Ectodermal cell (in vitro differentiated cells): Measurements from ENCODE around the gene METTL25.

Source experiments
- H3K27ac ChIP-seq: 2 replicates; pipeline ENCODE4 v1.7.0; 2013; ENCODE audit warnings: mild to moderate bottlenecking, low read depth, low read length; ENCODE audit not compliant: insufficient read depth, poor library complexity, severe bottlenecking
- H3K27me3 ChIP-seq: 2 replicates; pipeline ENCODE4 v1.7.0; 2013; ENCODE audit warnings: mild to moderate bottlenecking, low read length; ENCODE audit not compliant: insufficient read depth, control insufficient read depth, poor library complexity, severe bottlenecking
- H3K36me3 ChIP-seq: one replicate; pipeline ENCODE4 v1.7.0; 2013; ENCODE audit warnings: low read length; ENCODE audit not compliant: control insufficient read depth, insufficient read depth
- H3K4me1 ChIP-seq: one replicate; pipeline ENCODE4 v1.7.0; 2013; ENCODE audit warnings: low read length; ENCODE audit not compliant: control insufficient read depth, insufficient read depth
- H3K4me3 ChIP-seq: 2 replicates; pipeline ENCODE4 v1.7.0; 2013; ENCODE audit warnings: low read depth, low read length, control low read depth; ENCODE audit not compliant: insufficient read depth
- H3K9me3 ChIP-seq: 2 replicates; pipeline ENCODE4 v1.7.0; 2013; ENCODE audit warnings: mild to moderate bottlenecking, low read length, moderate library complexity; ENCODE audit not compliant: control insufficient read depth
- WGBS, 2 experiments: methylation state at CpG; one replicate each; pipeline ENCODE4 v1.1.7; 2013; ENCODE audit warnings: missing lambda C conversion rate in 2 of 2; 5-methylcytosine and 5-hydroxymethylcytosine counted together

The METTL25 gene

DNA sequence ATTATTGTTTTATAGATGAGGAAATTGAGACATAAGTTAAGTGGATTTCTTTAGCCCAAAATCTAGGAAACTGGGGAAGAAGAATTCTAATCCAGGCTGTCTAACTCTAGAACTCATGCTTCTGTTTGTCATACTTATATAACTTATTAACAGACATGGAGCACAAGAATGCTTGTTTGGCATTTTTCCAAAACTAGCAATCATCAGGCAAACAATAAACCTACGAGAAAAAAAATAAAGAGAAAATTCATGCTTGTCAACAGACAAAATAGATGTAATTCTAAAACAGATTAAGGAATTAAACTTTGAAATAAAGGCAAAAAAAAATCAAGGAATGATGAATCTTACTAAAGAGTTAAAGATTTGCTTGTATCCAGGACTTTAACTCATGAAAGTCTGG, 103.1 kb downstream of the METTL25 start:
- no peaks in the 10 kb centered on the region for H3K27me3 ChIP-seq
- H3K4me3 ChIP-seq, result no peak overlapping the region
- H3K27ac ChIP-seq, result no peak overlapping the region
- no peaks in the 10 kb centered on the region for H3K4me1 ChIP-seq
- WGBS, 2 experiments, result 100% methylated on average over 1 of the region's 1 CpG; no CpG with 5 or more reads in 1 of the 2 experiments
- H3K9me3 ChIP-seq, result no peaks in the 10 kb centered on the region
- H3K36me3 ChIP-seq, result no peaks in the 10 kb centered on the region

DNA sequence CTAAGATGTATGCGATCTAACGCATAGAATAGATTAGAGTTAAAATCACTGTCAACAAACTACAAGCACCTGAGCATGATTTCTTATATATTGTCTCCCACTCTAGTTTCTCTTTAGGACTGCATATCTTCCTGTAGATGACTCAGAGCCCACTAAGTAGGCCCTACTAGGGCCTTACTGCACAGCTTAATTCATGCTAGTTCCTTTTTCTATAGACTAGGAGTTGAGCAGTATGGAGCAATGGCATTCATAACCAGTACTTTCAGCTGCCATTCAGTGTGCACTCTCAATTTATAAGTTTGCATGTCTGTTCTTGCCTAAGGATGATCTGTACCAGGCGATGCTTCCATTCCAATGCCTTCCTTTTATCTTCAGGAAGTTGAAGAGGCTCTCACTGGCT, 103.5 kb downstream of the METTL25 start:
- Histone ChIP-seq H3K36me3 (no peaks in the 10 kb centered on the region), H3K4me1 (no peaks in the 10 kb centered on the region)

DNA sequence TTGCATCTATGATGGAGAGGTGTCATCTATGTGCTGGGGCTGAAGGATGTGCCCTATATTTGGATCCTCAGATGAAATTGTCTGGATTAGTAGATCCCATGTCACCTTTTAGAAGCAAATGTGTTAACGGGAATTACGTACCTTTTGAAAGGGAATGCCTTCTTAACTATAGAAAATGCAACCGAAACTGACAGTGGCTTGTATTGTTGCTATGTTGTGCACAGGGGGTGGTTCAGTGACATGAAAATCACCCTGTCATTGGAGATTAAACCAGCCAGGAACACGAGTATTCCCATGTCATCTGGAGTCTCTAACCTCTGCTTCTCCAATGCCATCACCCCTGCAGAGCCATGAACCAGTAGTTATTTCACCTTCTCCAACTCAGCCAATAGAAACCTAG, 110.2 kb downstream of the METTL25 start:
- H3K4me1 ChIP-seq, result no peaks in the 10 kb centered on the region
- H3K9me3 ChIP-seq, result no peaks in the 10 kb centered on the region
- no peaks in the 10 kb centered on the region for H3K27me3 ChIP-seq
- H3K4me3 ChIP-seq, result no peak overlapping the region
- WGBS, 2 experiments, result 88 to 94% methylated on average over 4 of the region's 4 CpGs
- no peaks in the 10 kb centered on the region for H3K36me3 ChIP-seq
- H3K27ac ChIP-seq, result no peak overlapping the region

More for the DNA sequence above, 103.5 kb downstream of the METTL25 start:
- H3K9me3 ChIP-seq, result no peaks in the 10 kb centered on the region
- H3K27ac ChIP-seq, result no peak overlapping the region
- no peak overlapping the region for H3K4me3 ChIP-seq
- 55 to 62% methylated on average over 3 of the region's 3 CpGs for WGBS, 2 experiments
- no peaks in the 10 kb centered on the region for H3K27me3 ChIP-seq

DNA sequence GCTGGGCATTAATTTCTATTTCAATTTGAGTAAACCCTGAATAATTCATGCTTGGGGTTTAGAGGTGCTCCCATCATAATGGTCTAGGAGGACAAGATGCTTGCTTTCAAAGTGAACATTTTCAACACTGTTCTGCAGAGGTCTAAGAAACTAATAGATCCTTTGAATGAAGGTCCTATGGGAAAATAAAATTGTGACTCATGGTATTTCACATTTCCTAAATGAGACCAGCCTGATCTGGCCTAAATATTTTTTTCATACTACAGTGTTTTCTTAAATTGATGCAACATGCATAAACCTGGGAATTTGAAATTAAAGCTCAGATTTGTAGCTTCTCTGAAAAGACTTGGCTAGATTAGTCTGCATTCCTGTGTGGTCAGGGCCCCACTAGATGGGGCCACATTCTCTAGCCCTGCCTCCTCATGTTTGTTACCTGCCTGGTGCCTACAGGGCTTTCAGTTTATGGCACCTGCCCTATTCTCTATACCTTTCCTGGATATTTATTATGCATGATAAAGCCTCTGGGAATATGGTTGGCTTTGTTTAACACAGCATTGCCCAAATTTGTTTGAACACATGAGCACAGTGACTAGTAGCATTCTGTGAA, 112.7 kb downstream of the METTL25 start:
- Histone ChIP-seq H3K27ac (no peak overlapping the region), H3K36me3 (no peaks in the 10 kb centered on the region), H3K9me3 (no peaks in the 10 kb centered on the region), H3K27me3 (no peaks in the 10 kb centered on the region), H3K4me1 (no peaks in the 10 kb centered on the region), H3K4me3 (no peak overlapping the region)

DNA sequence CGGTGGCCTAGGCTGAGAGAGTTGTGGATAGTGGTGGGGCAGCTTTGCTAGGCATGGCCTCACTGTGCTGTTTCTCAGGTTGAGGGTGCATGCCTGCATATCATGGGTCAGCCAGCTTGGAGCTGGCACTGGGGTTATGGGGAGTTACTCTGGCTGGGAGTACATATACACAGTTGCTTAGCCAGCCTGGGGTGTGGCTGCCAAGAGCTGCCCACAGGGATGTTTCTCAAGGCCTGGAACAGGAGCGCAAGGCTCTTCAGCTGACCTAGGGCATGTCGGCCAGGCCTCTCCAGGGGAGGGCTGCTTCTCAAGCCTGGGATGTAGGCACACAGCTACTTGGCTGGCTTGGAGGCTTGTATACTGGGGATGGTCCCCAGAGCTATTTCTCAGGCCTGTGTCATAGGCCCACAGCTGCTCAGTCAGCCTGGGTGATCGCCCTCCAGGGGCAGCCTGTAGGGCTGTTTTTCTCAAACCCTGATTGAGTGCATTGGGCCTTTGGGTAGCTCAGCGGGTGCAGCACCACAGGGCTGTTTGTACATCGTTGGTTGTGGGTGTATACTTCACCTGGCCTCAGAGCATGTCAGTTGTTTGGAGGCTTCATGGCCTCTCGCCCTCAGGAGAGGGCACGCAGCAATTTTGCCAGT, 114.9 kb downstream of the METTL25 start:
- WGBS, 2 experiments, result 93 to 94% methylated on average over 8 of the region's 8 CpGs
- Histone ChIP-seq H3K27me3 (no peaks in the 10 kb centered on the region), H3K27ac (no peak overlapping the region), H3K36me3 (no peaks in the 10 kb centered on the region), H3K9me3 (no peaks in the 10 kb centered on the region), H3K4me3 (no peak overlapping the region), H3K4me1 (no peaks in the 10 kb centered on the region)

DNA sequence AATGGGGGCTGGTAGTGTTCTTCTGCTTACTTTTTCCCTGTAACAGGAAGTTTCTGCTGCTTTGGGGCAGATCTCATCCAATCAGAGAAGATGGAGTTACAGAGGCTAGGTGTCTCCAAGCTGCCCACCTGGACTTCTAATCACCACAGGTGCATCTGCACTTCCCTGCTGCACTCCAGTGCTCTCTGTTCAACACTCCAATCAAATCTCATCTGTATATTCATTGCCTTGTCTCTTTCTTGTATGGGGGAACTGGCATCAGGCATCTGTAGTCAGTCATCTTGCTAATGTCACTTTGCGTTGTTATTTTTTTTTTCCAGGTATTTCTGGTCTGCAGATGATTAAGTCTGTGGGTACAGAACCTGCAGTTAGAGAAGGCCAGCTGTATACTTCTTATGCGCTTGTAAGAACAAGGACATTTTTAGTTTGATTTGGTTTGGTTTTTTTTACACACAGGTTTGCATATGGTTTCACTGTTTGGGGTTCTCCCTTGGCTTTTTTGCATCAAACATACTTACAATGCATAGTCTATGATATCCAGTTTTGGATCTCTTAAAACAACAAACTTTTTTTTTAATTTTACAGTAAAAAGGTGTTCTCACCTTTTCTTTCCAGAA, 116.0 kb downstream of the METTL25 start:
- Histone ChIP-seq H3K4me3 (no peak overlapping the region), H3K27ac (no peak overlapping the region), H3K9me3 (no peaks in the 10 kb centered on the region), H3K27me3 (no peaks in the 10 kb centered on the region), H3K4me1 (no peaks in the 10 kb centered on the region), H3K36me3 (no peaks in the 10 kb centered on the region)
- WGBS, 2 experiments, result 95 to 100% methylated on average over 2 of the region's 2 CpGs

DNA sequence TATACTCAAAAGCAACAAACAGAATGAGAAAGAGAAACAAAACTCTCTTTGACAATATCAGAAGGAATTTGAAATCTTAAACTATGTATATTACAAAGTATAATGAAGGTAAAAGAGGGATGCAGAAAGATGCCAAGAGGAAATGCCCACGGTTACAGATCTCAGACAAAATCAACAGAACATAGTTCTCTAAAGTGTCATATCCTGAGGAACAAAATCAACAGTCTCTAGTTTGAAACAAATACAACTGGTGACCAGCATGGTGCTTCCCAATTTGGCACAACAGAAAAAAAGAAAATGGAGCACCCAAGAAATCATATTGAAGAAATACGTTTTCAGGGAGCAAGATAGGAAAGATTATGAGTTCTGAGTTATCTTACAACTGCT, 116.5 kb downstream of the METTL25 start:
- Histone ChIP-seq H3K4me1 (no peaks in the 10 kb centered on the region), H3K4me3 (no peak overlapping the region), H3K27me3 (no peaks in the 10 kb centered on the region), H3K36me3 (no peaks in the 10 kb centered on the region), H3K9me3 (no peaks in the 10 kb centered on the region), H3K27ac (no peak overlapping the region)
- WGBS, 2 experiments, result 95% methylated on average over 2 of the region's 2 CpGs

DNA sequence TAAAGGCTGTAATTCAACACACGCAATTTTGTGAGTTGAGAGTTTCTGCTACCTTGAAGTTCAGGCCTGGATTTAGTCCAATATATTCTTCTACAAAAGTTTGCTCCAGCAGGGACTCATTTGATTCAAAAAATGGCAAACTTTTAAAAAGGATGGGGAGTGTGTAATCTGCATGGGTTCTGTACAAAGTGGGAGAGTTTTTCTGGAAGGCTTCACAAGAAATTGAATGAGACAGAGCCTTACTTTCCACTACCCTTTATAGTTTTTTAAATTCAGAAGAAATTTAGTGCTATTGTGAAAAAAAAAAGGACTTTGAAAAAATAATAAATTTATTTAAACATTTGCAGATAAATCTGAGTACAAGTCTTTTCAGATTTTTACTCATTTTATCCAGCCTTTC, 116.9 kb downstream of the METTL25 start:
- Histone ChIP-seq H3K4me1 (no peaks in the 10 kb centered on the region), H3K36me3 (no peaks in the 10 kb centered on the region), H3K27me3 (no peaks in the 10 kb centered on the region), H3K27ac (no peak overlapping the region), H3K4me3 (no peak overlapping the region), H3K9me3 (no peaks in the 10 kb centered on the region)
- 92 to 100% methylated on average over 1 of the region's 1 CpG for WGBS, 2 experiments

DNA sequence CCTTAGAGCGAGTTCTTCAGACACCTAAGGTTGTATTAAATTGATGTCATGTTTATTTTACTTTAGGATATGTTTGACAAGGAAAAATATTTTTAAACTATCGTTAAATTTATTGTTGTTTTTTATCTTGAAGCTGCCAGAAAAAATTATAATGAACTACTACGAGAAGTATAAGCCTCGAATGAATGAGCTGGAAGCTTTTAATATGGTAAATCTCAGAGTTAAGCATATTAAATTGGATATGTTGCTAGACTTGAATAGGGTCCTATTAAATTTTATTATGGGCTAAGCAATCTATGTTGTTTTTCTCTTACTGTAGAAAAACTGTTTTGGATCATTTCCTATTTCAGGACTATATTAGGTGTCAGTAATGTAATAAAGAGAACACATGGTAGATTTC, 118.2 kb downstream of the METTL25 start:
- Histone ChIP-seq H3K36me3 (no peaks in the 10 kb centered on the region), H3K4me1 (no peaks in the 10 kb centered on the region), H3K9me3 (no peaks in the 10 kb centered on the region), H3K4me3 (no peak overlapping the region), H3K27ac (no peak overlapping the region), H3K27me3 (no peaks in the 10 kb centered on the region)
- WGBS, 2 experiments, result 97 to 99% methylated on average over 4 of the region's 4 CpGs

DNA sequence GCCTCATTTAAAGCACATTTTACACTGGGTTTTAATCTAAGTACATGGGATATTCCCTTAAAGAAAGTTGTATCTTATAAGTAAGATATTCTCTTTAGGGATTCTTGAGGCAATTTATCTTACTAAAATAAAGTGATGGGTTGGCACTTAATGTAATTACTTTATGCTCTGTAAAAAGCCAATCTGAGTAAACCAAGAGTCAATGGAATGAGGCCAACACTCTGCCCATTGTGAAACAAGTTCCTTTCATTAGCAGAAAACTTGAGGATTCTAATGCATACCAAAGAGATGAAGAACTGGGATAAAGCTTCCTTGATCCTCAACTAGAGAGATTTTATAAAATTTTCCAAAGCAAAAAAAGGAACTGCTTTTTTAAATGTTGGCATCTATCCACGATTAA, 121.2 kb downstream of the METTL25 start:
- Histone ChIP-seq H3K4me3 (no peak overlapping the region), H3K9me3 (no peaks in the 10 kb centered on the region), H3K36me3 (no peaks in the 10 kb centered on the region), H3K4me1 (no peaks in the 10 kb centered on the region), H3K27me3 (no peaks in the 10 kb centered on the region), H3K27ac (no peak overlapping the region)
- WGBS, 2 experiments, result no CpG with 5 or more reads among the region's 1 CpG
